Esophagus squamous epithelium (tissue), 5 donors: ENCODE measurements around the gene PRKCD. TPM values are rescaled to one million over a fixed set of nuclear protein-coding genes. Genes with fewer than 3 reads are reported as not detected.

ENCODE experiments used
- DNase-seq: peaks from one replicate; lab custom pipeline; 2025; lab: John Stamatoyannopoulos, UW
- H3K27ac ChIP-seq, 4 donors: fragments of 200-600 bp; sonication (generic); one replicate each; pipeline ENCODE4 v1.5.1; 2016 to 2019; ENCODE audit warnings: mild to moderate bottlenecking in 1 of 4
- H3K27me3 ChIP-seq, 4 donors: fragments of 200-600 bp; sonication (generic); 1 replicate in 3 of 4; 2 replicates in 1 of 4; pipeline versions ENCODE4 v1.5.1 to v1.6.0; 2017 to 2021; ENCODE audit warnings: antibody characterized with exemption in 1 of 4
- H3K36me3 ChIP-seq, 3 donors: fragments of 200-600 bp; sonication (generic); one replicate each; pipeline ENCODE4 v1.5.1; 2016 to 2019
- H3K4me1 ChIP-seq, 3 donors: fragments of 200-600 bp; sonication (generic); one replicate each; pipeline ENCODE4 v1.5.1; 2017 to 2019
- H3K4me3 ChIP-seq, 4 donors: fragments of 200-600 bp; sonication (generic); 1 replicate in 3 of 4; 2 replicates in 1 of 4; pipeline ENCODE4 v1.5.1; 2016 to 2019; ENCODE audit warnings: mild to moderate bottlenecking in 2 of 4, moderate library complexity in 1 of 4
- H3K9me3 ChIP-seq, 3 donors: fragments of 200-600 bp; sonication (generic); one replicate each; pipeline ENCODE4 v1.5.1; 2016 to 2019
- POLR2A ChIP-seq, 4 donors: fragments of 450-650 bp; IDR thresholded peaks; one replicate each; pipeline ENCODE4 v1.6.1; 2017; ENCODE audit warnings: antibody characterized with exemption in 4 of 4, mild to moderate bottlenecking in 4 of 4, moderate library complexity in 3 of 4
- WGBS, 2 donors: methylation state at CpG; one replicate each; pipeline ENCODE4 v1.1.5; 2018; 5-methylcytosine and 5-hydroxymethylcytosine counted together
- intact Hi-C: fragments of 100-400 bp; cut with DNase I; formaldehyde crosslinking; loops from one replicate; pipeline ENCODE4 v1.15.0; 2022
- total RNA-seq, 4 donors: library from RNA; depleted of rRNA; stranded (reverse); fragments of >200 nt; gene quantifications; one replicate each; pipeline ENCODE4 v1.1.0, GENCODE V29; 2016
- TF ChIP-seq, protein P1 (sequence below), 6 experiments: fragments of 450-650 bp in 4 of 6; fragments of 200-600 bp in 2 of 6; sonication (generic) in 2 of 6; IDR thresholded peaks; one replicate each; pipeline ENCODE4 v1.5.1; 2016 to 2019; ENCODE audit warnings: antibody characterized with exemption in 6 of 6, mild to moderate bottlenecking in 4 of 6, moderate library complexity in 4 of 6
- donor health status: DM: yes; HTN: yes; CAD: no.

Gene PRKCD
- total RNA-seq, 4 donors from 2014 or later, result 8.8 to 21.5 (median 20.1) TPM

DNA sequence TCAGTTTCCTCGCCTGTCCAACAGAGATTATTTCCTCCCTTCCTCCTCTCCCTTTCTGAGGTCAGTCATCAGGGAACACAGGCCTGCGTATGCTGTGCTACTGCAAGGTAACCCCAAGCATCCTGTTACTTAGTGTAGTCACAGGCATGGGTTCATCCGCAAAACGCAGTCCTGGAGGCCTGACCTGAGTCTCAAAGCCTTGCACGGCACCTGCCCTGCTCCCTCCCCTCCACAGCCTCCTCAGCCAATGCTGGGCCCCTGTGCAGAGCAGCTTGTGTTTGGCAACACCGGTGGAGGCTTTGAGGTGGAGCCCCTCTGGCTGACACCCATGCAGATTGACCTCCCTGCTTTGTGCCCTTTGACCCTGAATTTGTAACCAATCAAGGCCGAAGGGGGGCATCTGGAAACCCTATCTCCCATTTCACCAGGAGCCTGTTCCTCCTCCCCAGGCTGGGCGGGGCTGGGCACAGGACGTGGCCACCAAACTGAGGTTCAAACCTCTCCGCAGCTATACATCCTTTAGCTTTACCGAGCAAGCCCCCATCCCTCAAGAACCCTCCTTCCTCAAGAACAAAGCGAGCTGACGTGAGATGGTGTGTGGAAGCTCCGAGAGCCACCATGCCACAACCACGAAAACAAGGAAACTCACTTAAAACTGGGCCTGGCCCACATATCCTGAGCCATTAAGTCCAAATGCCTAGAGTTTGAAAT, 73.3 kb downstream of the PRKCD start:
- WGBS, 2 donors, result 83 to 96% methylated on average over 6 to 14 of the region's 15 CpGs
- Histone ChIP-seq H3K4me3 (no peak overlapping the region), H3K27me3 (no peaks in the 10 kb centered on the region), H3K27ac (peak overlapping the region in 2 of 4 donors; percentile 74 to 84), H3K4me1 (peaks cover 26 to 40% (median 32%) of the 10 kb centered on the region in 3 donors), H3K36me3 (peaks cover 63 to 100% (median 67%) of the 10 kb centered on the region in 3 donors), H3K9me3 (no peaks in the 10 kb centered on the region)
- DNase-seq, result no peak
- no peak for TF ChIP-seq POLR2A (IDR thresholded peaks at IDR 0.05)
- TF ChIP-seq, protein P1, sequence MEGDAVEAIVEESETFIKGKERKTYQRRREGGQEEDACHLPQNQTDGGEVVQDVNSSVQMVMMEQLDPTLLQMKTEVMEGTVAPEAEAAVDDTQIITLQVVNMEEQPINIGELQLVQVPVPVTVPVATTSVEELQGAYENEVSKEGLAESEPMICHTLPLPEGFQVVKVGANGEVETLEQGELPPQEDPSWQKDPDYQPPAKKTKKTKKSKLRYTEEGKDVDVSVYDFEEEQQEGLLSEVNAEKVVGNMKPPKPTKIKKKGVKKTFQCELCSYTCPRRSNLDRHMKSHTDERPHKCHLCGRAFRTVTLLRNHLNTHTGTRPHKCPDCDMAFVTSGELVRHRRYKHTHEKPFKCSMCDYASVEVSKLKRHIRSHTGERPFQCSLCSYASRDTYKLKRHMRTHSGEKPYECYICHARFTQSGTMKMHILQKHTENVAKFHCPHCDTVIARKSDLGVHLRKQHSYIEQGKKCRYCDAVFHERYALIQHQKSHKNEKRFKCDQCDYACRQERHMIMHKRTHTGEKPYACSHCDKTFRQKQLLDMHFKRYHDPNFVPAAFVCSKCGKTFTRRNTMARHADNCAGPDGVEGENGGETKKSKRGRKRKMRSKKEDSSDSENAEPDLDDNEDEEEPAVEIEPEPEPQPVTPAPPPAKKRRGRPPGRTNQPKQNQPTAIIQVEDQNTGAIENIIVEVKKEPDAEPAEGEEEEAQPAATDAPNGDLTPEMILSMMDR (IDR thresholded peaks at IDR 0.05), result no peak
- intact Hi-C loops, result no loop called here

DNA sequence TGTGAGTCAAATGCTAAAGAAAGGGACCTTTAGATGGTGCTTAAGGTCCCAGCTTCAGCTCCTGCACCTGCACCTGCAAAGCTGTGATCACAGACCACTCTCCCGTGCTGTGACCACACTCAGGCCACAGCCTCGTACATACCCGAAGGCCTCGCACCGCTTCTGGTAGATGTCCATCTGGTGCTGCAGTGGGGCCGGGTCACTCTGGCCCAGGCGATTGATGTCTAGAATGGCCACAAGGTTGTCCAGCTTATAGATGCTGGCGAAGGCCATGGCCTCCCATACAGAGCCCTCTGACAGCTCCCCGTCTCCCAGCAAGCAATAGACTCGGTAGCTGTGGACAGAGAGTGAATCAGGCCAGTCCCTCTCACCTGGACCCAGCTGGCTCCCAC, 73.8 kb downstream of the PRKCD start:
- intact Hi-C loops, result no loop called here
- Histone ChIP-seq H3K27me3 (no peaks in the 10 kb centered on the region), H3K9me3 (no peaks in the 10 kb centered on the region), H3K4me1 (peaks cover 32 to 46% (median 33%) of the 10 kb centered on the region in 3 donors), H3K36me3 (peaks cover 61 to 100% (median 62%) of the 10 kb centered on the region in 3 donors), H3K4me3 (no peak overlapping the region), H3K27ac (peak overlapping the region in 2 of 4 donors; percentile 74 to 84)
- no peak for DNase-seq
- TF ChIP-seq, protein P1 (IDR thresholded peaks at IDR 0.05), result no peak
- no peak for TF ChIP-seq POLR2A (IDR thresholded peaks at IDR 0.05)
- WGBS, 2 donors, result 100% methylated on average over 5 to 8 of the region's 10 CpGs

- 78 to 93% methylated on average over 2 to 4 of the region's 6 CpGs for WGBS, 2 donors
- Histone ChIP-seq H3K4me1 (peaks cover 33 to 53% (median 35%) of the 10 kb centered on the region in 3 donors), H3K36me3 (peaks cover 55 to 100% (median 61%) of the 10 kb centered on the region in 3 donors), H3K9me3 (no peaks in the 10 kb centered on the region), H3K27me3 (no peaks in the 10 kb centered on the region), H3K27ac (peak overlapping the region; percentile 59 to 84 (median 68)), H3K4me3 (no peak overlapping the region)
- TF ChIP-seq, protein P1 (IDR thresholded peaks at IDR 0.05), result no peak
- no peak for TF ChIP-seq POLR2A (IDR thresholded peaks at IDR 0.05)
- intact Hi-C loops, result no loop called here
- no peak for DNase-seq
Measured at GRCh38 chr3:53235545-53235944, 74.5 kb downstream of the PRKCD start.

DNA sequence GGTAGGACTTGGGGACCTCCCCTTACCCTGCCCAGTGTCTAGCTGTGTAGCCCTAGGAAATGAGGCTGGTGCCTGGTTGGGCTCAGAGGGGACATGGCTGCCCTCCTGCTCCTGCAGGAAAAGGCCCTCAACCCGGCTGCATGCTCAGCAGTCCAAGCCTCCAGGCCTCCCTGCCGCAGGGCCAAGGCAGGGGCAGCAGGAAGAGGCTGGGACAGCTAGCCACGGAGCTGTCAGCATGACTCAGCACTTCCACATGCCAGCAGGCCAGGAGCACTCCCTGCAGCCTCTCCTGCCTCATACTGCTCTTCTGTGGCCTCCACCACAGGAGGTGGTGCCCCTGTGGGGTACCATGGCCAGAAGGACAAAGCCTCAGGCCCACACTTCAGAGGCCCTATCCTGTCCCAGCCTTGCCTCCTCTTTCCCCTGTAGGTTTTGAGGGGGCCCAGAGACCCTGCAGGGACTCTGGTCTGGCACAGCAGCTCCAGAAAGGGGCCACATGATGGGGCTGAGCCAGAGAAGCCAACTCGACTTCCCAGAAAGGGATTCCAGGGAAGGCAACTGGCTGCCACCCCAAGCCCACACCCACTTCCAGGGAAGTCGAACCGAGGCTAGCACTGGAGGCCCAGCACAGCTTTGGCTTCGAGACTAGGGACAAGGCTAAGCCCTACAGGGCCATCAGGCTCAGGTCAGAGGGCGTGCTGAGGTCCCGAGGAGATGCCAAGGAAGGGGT, 75.3 kb downstream of the PRKCD start:
- DNase-seq, result no peak
- intact Hi-C loops, result no loop called here
- H3K27ac ChIP-seq, result peak overlapping the region; percentile 59 to 84 (median 68)
- H3K27me3 ChIP-seq, result no peaks in the 10 kb centered on the region
- WGBS, 2 donors, result 69 to 72% methylated on average over 2 to 5 of the region's 9 CpGs
- no peak overlapping the region for H3K4me3 ChIP-seq
- H3K9me3 ChIP-seq, result no peaks in the 10 kb centered on the region
- peaks cover 54 to 100% (median 64%) of the 10 kb centered on the region in 3 donors for H3K36me3 ChIP-seq
- TF ChIP-seq POLR2A (IDR thresholded peaks at IDR 0.05), result no peak
- TF ChIP-seq, protein P1 (IDR thresholded peaks at IDR 0.05), result no peak
- peaks cover 34 to 60% (median 35%) of the 10 kb centered on the region in 3 donors for H3K4me1 ChIP-seq
